IPS-20b (cell line): Measurements from ENCODE around the gene KLHL10.

Experiments
- H3K27ac ChIP-seq: one replicate; pipeline ENCODE4 v1.5.1; 2013; ENCODE audit warnings: low read length
- H3K27me3 ChIP-seq: 2 replicates; pipeline ENCODE4 v1.6.1; 2013; ENCODE audit warnings: mild to moderate bottlenecking, low read length, inconsistent platforms; ENCODE audit not compliant: insufficient read depth
- H3K36me3 ChIP-seq: 2 replicates; pipeline ENCODE4 v1.6.1; 2013; ENCODE audit warnings: low read depth, mild to moderate bottlenecking, inconsistent platforms, low read length, moderate library complexity; ENCODE audit not compliant: insufficient read depth
- H3K4me1 ChIP-seq: 2 replicates; pipeline ENCODE4 v1.6.1; 2013; ENCODE audit warnings: mild to moderate bottlenecking, control low read depth, inconsistent platforms, low read length, moderate library complexity; ENCODE audit not compliant: insufficient read depth
- H3K4me3 ChIP-seq: 2 replicates; pipeline ENCODE4 v1.5.1; 2013; ENCODE audit warnings: mild to moderate bottlenecking, low read length, inconsistent platforms
- H3K9ac ChIP-seq: 2 replicates; pipeline ENCODE4 v1.6.1; 2013; ENCODE audit warnings: low read depth, mild to moderate bottlenecking, inconsistent platforms, low read length, moderate library complexity
- H3K9me3 ChIP-seq: 2 replicates; pipeline ENCODE4 v1.6.1; 2013; ENCODE audit warnings: mild to moderate bottlenecking, low read depth, low read length, inconsistent platforms; ENCODE audit not compliant: insufficient read depth

KLHL10 gene

GRCh38 chr17:41837761-41838538 is at the start of gene KLHL10:
TSS of gene KLHL10 (plus strand) at chr17:41837825. CDS start at chr17:41837933, 108 bp downstream.
- peaks cover 6% of the 10 kb centered on the region; the same call in 1 of the 2 replicates for H3K36me3 ChIP-seq
- H3K27ac ChIP-seq, result no peak within 1 kb of the TSS
- 0 out of 2 replicates have a peak, but pooled peaks cover 3% of the 10 kb centered on the region for H3K4me1 ChIP-seq
- peaks cover 15% of the 10 kb centered on the region for H3K27me3 ChIP-seq
- no peaks in the 10 kb centered on the region for H3K9me3 ChIP-seq
- peak within 1 kb of the TSS; percentile 73 for H3K4me3 ChIP-seq
- no peak within 1 kb of the TSS for H3K9ac ChIP-seq

- Histone ChIP-seq H3K4me1 (peaks cover 23% of the 10 kb centered on the region), H3K9ac (peak overlapping the region; percentile 38; the same call in 1 of the 2 replicates), H3K4me3 (peak overlapping the region; percentile 54), H3K27ac (no peak overlapping the region), H3K27me3 (peaks cover 54% of the 10 kb centered on the region), H3K36me3 (no peaks in the 10 kb centered on the region), H3K9me3 (no peaks in the 10 kb centered on the region)
Measured at GRCh38 chr17:41792845-41793783, 44.5 kb upstream of the KLHL10 start.

- no peaks in the 10 kb centered on the region for H3K36me3 ChIP-seq
- peak overlapping the region; percentile 38; the same call in 1 of the 2 replicates for H3K9ac ChIP-seq
- H3K4me1 ChIP-seq, result peaks cover 23% of the 10 kb centered on the region
- H3K9me3 ChIP-seq, result no peaks in the 10 kb centered on the region
- H3K4me3 ChIP-seq, result peak overlapping the region; percentile 54; the same call in 1 of the 2 replicates
- H3K27ac ChIP-seq, result no peak overlapping the region
- peaks cover 49% of the 10 kb centered on the region for H3K27me3 ChIP-seq
Measured at GRCh38 chr17:41793784-41794539, 43.7 kb upstream of the KLHL10 start.

GRCh38 chr17:41794540-41794975 is 43.1 kb upstream of the KLHL10 start:
- Histone ChIP-seq H3K27ac (no peak overlapping the region), H3K27me3 (peaks cover 45% of the 10 kb centered on the region), H3K4me3 (no peak overlapping the region), H3K9ac (no peak overlapping the region), H3K4me1 (peaks cover 23% of the 10 kb centered on the region), H3K36me3 (no peaks in the 10 kb centered on the region), H3K9me3 (no peaks in the 10 kb centered on the region)

- H3K36me3 ChIP-seq, result no peaks in the 10 kb centered on the region
- peaks cover 40% of the 10 kb centered on the region for H3K27me3 ChIP-seq
- H3K27ac ChIP-seq, result no peak overlapping the region
- H3K9ac ChIP-seq, result no peak overlapping the region
- no peaks in the 10 kb centered on the region for H3K9me3 ChIP-seq
- no peak overlapping the region for H3K4me3 ChIP-seq
- peaks cover 28% of the 10 kb centered on the region for H3K4me1 ChIP-seq
Measured at GRCh38 chr17:41796121-41796895, 41.3 kb upstream of the KLHL10 start.

- Histone ChIP-seq H3K27ac (no peak overlapping the region), H3K27me3 (peaks cover 31% of the 10 kb centered on the region), H3K4me1 (peaks cover 29% of the 10 kb centered on the region), H3K4me3 (no peak overlapping the region), H3K36me3 (no peaks in the 10 kb centered on the region), H3K9ac (no peak overlapping the region), H3K9me3 (no peaks in the 10 kb centered on the region)
Measured at GRCh38 chr17:41797377-41797776, 40.2 kb upstream of the KLHL10 start.

GRCh38 chr17:41799366-41799765 is 38.3 kb upstream of the KLHL10 start:
- no peaks in the 10 kb centered on the region for H3K36me3 ChIP-seq
- peaks cover 9% of the 10 kb centered on the region for H3K4me1 ChIP-seq
- peaks cover 18% of the 10 kb centered on the region; the same call in 1 of the 2 replicates for H3K27me3 ChIP-seq
- H3K4me3 ChIP-seq, result no peak overlapping the region
- no peak overlapping the region for H3K9ac ChIP-seq
- H3K9me3 ChIP-seq, result no peaks in the 10 kb centered on the region
- no peak overlapping the region for H3K27ac ChIP-seq

- Histone ChIP-seq H3K36me3 (peaks cover 5% of the 10 kb centered on the region; the same call in 1 of the 2 replicates), H3K9me3 (no peaks in the 10 kb centered on the region), H3K27ac (no peak overlapping the region), H3K27me3 (peaks cover 6% of the 10 kb centered on the region; the same call in 1 of the 2 replicates), H3K4me1 (peaks cover 6% of the 10 kb centered on the region; the same call in 1 of the 2 replicates), H3K9ac (peak overlapping the region; percentile 20; the same call in 1 of the 2 replicates), H3K4me3 (peak overlapping the region; percentile 40; the same call in 1 of the 2 replicates)
Measured at GRCh38 chr17:41800601-41801373, 36.8 kb upstream of the KLHL10 start.

GRCh38 chr17:41801374-41802271 is 36.0 kb upstream of the KLHL10 start:
- H3K4me3 ChIP-seq, result peak overlapping the region; percentile 37; the same call in 1 of the 2 replicates
- no peak overlapping the region for H3K27ac ChIP-seq
- peaks cover 6% of the 10 kb centered on the region; the same call in 1 of the 2 replicates for H3K4me1 ChIP-seq
- peaks cover 10% of the 10 kb centered on the region; the same call in 1 of the 2 replicates for H3K36me3 ChIP-seq
- H3K27me3 ChIP-seq, result no peaks in the 10 kb centered on the region
- no peaks in the 10 kb centered on the region for H3K9me3 ChIP-seq
- peak overlapping the region; percentile 20; the same call in 1 of the 2 replicates for H3K9ac ChIP-seq
